A673 (cell line): ENCODE data around the gene SLC52A3. TPM values are rescaled to one million over a fixed set of nuclear protein-coding genes. Genes with fewer than 3 reads are reported as not detected.

Experiments used
- BruUV-seq: library from RNA; stranded (reverse); fragments of 400-500 nt; replicated peaks from 2 replicates; lab custom pipeline; 2021; lab: Mats Ljungman, UMichigan
- CTCF ChIA-PET: fragments of 300-600 bp; sonication (Branson Sonifier 250); formaldehyde crosslinking; loops from one replicate; lab custom pipeline; 2022; ENCODE audit warnings: antibody characterized with exemption; lab: Charles Lee
- POLR2A ChIA-PET: fragments of 300-600 bp; sonication (Branson Sonifier 250); formaldehyde crosslinking; loops from one replicate; lab custom pipeline; 2022; ENCODE audit warnings: antibody characterized with exemption; ENCODE audit not compliant: low non-redundant PET; lab: Charles Lee
- DNase-seq: peaks from one replicate; pipeline ENCODE4 v3.0.0-alpha.2; 2015; ENCODE audit warnings: low spot score
- H3K27ac ChIP-seq: fragments of 200-600 bp; sonication (generic); 2 replicates; pipeline ENCODE4 v1.5.1; 2016; ENCODE audit warnings: mixed run types, low read depth, mild to moderate bottlenecking, mixed read lengths, antibody characterized with exemption, low read length; ENCODE audit not compliant: poor library complexity, severe bottlenecking
- H3K27me3 ChIP-seq: fragments of 200-600 bp; sonication (generic); replicated peaks from 2 replicates; pipeline ENCODE4 v1.6.1; 2017; ENCODE audit warnings: mixed run types, low read depth, mild to moderate bottlenecking, mixed read lengths, antibody characterized with exemption, low read length; ENCODE audit not compliant: insufficient read depth, poor library complexity
- H3K36me3 ChIP-seq: fragments of 200-600 bp; sonication (generic); 2 replicates; pipeline ENCODE4 v1.6.1; 2016; ENCODE audit warnings: mixed run types, mild to moderate bottlenecking, mixed read lengths, antibody characterized with exemption, low read length; ENCODE audit not compliant: insufficient read depth, poor library complexity, severe bottlenecking
- H3K4me1 ChIP-seq: fragments of 200-600 bp; sonication (generic); 2 replicates; pipeline ENCODE4 v1.6.1; 2017; ENCODE audit warnings: mixed run types, mild to moderate bottlenecking, mixed read lengths, antibody characterized with exemption, low read length; ENCODE audit not compliant: insufficient read depth, poor library complexity, severe bottlenecking
- H3K4me3 ChIP-seq: fragments of 200-600 bp; sonication (generic); 2 replicates; pipeline ENCODE4 v1.5.1; 2016; ENCODE audit warnings: low read depth, mixed run types, mild to moderate bottlenecking, mixed read lengths, low read length; ENCODE audit not compliant: poor library complexity, severe bottlenecking
- H3K9me3 ChIP-seq: fragments of 200-600 bp; sonication (generic); 2 replicates; pipeline ENCODE4 v1.6.1; 2016; ENCODE audit warnings: mixed run types, low read depth, mild to moderate bottlenecking, mixed read lengths, antibody characterized with exemption, low read length; ENCODE audit not compliant: poor library complexity, severe bottlenecking
- CTCF ChIP-seq: fragments of 300-800, 200-600 bp; sonication (generic); conservative IDR thresholded peaks from 2 replicates; pipeline ENCODE4 v1.5.1; 2017; ENCODE audit warnings: low read depth, mild to moderate bottlenecking, antibody characterized with exemption, low read length, moderate library complexity, mixed read lengths
- EZH2 ChIP-seq: fragments of 200-600 bp; sonication (generic); IDR thresholded peaks from 2 replicates; pipeline ENCODE4 v1.6.1; 2017; ENCODE audit warnings: borderline replicate concordance, low read depth, mild to moderate bottlenecking, mixed read lengths, antibody characterized with exemption, low read length; ENCODE audit not compliant: poor library complexity, severe bottlenecking
- intact Hi-C: fragments of 100-400 bp; cut with micrococcal nuclease; formaldehyde crosslinking; loops from one replicate; pipeline ENCODE4 v1.10.0; 2022; ENCODE audit not compliant: unreplicated experiment
- total RNA-seq: library from RNA; stranded (reverse); gene quantifications from 2 replicates; pipeline ENCODE4 v1.2.3, GENCODE V29; 2021

SLC52A3 gene
- total RNA-seq, 1 experiment from 2014 or later = not detected

- intact Hi-C loops = no loop called here
- DNase-seq = no peak
- ChIA-PET CTCF (no interaction called here), POLR2A (no interaction called here)
- BruUV-seq = no TSS peak
- Histone ChIP-seq H3K27me3 (peaks cover 15% of the 10 kb centered on the region), H3K4me1 (no peaks in the 10 kb centered on the region), H3K36me3 (no peaks in the 10 kb centered on the region), H3K9me3 (no peaks in the 10 kb centered on the region), H3K27ac (no peak overlapping the region), H3K4me3 (no peak overlapping the region)
- TF ChIP-seq CTCF (no peak), EZH2 (no peak)
Measured at GRCh38 chr20:714453-714852, 53.8 kb downstream of the SLC52A3 start.

GRCh38 chr20:711576-711975, 56.7 kb downstream of the SLC52A3 start:
- BruUV-seq = no TSS peak

GRCh38 chr20:710780-711450, 57.4 kb downstream of the SLC52A3 start:
- H3K4me1 ChIP-seq = no peaks in the 10 kb centered on the region
- H3K36me3 ChIP-seq = no peaks in the 10 kb centered on the region
- TF ChIP-seq EZH2 = no peak
- TF ChIP-seq CTCF = no peak
- no peak overlapping the region for H3K27ac ChIP-seq
- no peak for DNase-seq
- ChIA-PET CTCF (no interaction called here), POLR2A (no interaction called here)
- no TSS peak for BruUV-seq
- H3K9me3 ChIP-seq = no peaks in the 10 kb centered on the region
- H3K27me3 ChIP-seq = peaks cover 19% of the 10 kb centered on the region
- no peak overlapping the region for H3K4me3 ChIP-seq
- intact Hi-C loops = no loop called here

More at GRCh38 chr20:711576-711975, 56.7 kb downstream of the SLC52A3 start:
- Histone ChIP-seq H3K36me3 (no peaks in the 10 kb centered on the region), H3K27me3 (peaks cover 19% of the 10 kb centered on the region), H3K27ac (no peak overlapping the region), H3K9me3 (no peaks in the 10 kb centered on the region), H3K4me1 (no peaks in the 10 kb centered on the region), H3K4me3 (no peak overlapping the region)
- TF ChIP-seq EZH2 = no peak
- no peak for TF ChIP-seq CTCF
- CTCF ChIA-PET = no interaction called here
- no peak for DNase-seq
- intact Hi-C loops = no loop called here
- POLR2A ChIA-PET = no interaction called here

Other genes starting within 250 kb of the SLC52A3 start
- gene CSNK2A1, start 224.7 kb downstream of the SLC52A3 start, total RNA-seq = 233 and 240 TPM in 2 replicates
- 0.20 and 0.24 TPM in 2 replicates for gene TCF15, start 158.2 kb downstream of the SLC52A3 start, total RNA-seq
- 11.5 and 11.9 TPM in 2 replicates for gene SRXN1, start 115.3 kb downstream of the SLC52A3 start, total RNA-seq
- gene SCRT2, start 92.7 kb downstream of the SLC52A3 start, total RNA-seq = 0.50 and 0.69 TPM in 2 replicates
- 11.7 and 12.2 TPM in 2 replicates for gene FAM110A, start 65.2 kb upstream of the SLC52A3 start, total RNA-seq
- gene ANGPT4, start 147.8 kb upstream of the SLC52A3 start, total RNA-seq = not detected in 2 replicates
- not detected in 2 replicates for gene RSPO4, start 233.8 kb upstream of the SLC52A3 start, total RNA-seq